ENCODE data around the gene DTX3.

DNA sequence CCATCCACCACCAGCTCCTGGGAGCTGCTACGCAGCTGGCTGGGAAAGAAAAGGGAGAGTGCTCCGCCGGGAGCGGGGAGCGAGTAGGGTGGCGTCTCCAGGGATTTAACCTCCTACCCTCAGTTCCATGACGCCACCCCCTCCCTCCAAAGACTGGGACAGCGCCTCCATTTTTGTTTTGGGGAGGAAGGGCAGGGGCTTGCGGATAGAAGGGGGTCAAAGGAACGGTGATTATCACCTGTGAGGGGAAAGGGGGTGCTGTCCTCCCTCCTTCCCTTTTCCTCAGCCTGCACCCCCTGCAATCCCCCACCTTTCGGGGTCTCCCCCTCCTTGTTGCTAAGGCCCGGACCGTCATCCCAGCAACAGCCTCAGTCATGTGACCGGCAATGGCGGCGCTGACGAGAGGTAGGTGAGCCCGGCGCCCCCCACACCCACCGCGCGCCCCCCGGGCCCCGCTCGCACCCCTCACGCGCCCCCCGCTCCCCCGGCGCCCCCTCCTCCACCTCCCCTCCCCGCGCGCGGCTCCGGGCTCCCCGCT is at the start of gene DTX3:
- no peak for TF ChIP-seq CTCF (IDR thresholded peaks at IDR 0.05)
- TF ChIP-seq POLR2A (IDR thresholded peaks at IDR 0.05), result no peak

Measured in adrenal gland (tissue), 5 donors.